HepG2 (cell line): Measurements from ENCODE around the gene PIP5K1A. TPM values are rescaled to one million over a fixed set of nuclear protein-coding genes. Genes with fewer than 3 reads are reported as not detected.
A peak's percentile ranks its signal among the peaks of the same experiment; 100 is the strongest.

Experiments
- FOXO1 ChIP-seq: sonication (generic); formaldehyde crosslinking; IDR thresholded peaks from 2 replicates; pipeline ENCODE4 v1.4.0; 2020; ENCODE audit warnings: missing genetic modification reagents
- NFAT5 ChIP-seq: sonication (generic); formaldehyde crosslinking; IDR thresholded peaks from 2 replicates; pipeline ENCODE4 v1.4.0; 2020; ENCODE audit warnings: missing genetic modification reagents
- PAX8 ChIP-seq: sonication (generic); formaldehyde crosslinking; IDR thresholded peaks from 2 replicates; pipeline ENCODE4 v1.8.0; 2022; ENCODE audit warnings: mild to moderate bottlenecking, missing genetic modification reagents, borderline replicate concordance
- PREB ChIP-seq: sonication (generic); formaldehyde crosslinking; IDR thresholded peaks from 2 replicates; pipeline ENCODE4 v1.4.0; 2020; ENCODE audit warnings: missing genetic modification reagents
- SKIL ChIP-seq: sonication (generic); formaldehyde crosslinking; IDR thresholded peaks from 2 replicates; pipeline ENCODE4 v1.8.0; 2022; ENCODE audit warnings: missing genetic modification reagents, mild to moderate bottlenecking, moderate library complexity, borderline replicate concordance
- THRA ChIP-seq: sonication (generic); formaldehyde crosslinking; IDR thresholded peaks from 2 replicates; pipeline ENCODE4 v1.4.0; 2020; ENCODE audit warnings: missing genetic modification reagents, borderline replicate concordance
- ZFP62 ChIP-seq: sonication (generic); formaldehyde crosslinking; IDR thresholded peaks from 2 replicates; pipeline ENCODE4 v1.4.0; 2020; ENCODE audit warnings: missing genetic modification reagents
- ZNF136 ChIP-seq: sonication (generic); formaldehyde crosslinking; IDR thresholded peaks from 2 replicates; pipeline ENCODE4 v1.8.1; 2022; ENCODE audit warnings: low read depth, mild to moderate bottlenecking, moderate library complexity, missing genetic modification reagents
- ZNF431 ChIP-seq: sonication (generic); formaldehyde crosslinking; IDR thresholded peaks from 2 replicates; pipeline ENCODE4 v1.9.0; 2022; ENCODE audit warnings: missing genetic modification reagents, low read depth, mild to moderate bottlenecking, borderline replicate concordance
- ZNF441 ChIP-seq: sonication (generic); formaldehyde crosslinking; IDR thresholded peaks from 2 replicates; pipeline ENCODE4 v1.7.0; 2021; ENCODE audit warnings: missing genetic modification reagents, borderline replicate concordance
- ZNF576 ChIP-seq: sonication (generic); formaldehyde crosslinking; IDR thresholded peaks from 2 replicates; pipeline ENCODE4 v1.4.0; 2020; ENCODE audit warnings: mild to moderate bottlenecking, missing genetic modification reagents
- ZNF740 ChIP-seq: sonication (generic); formaldehyde crosslinking; IDR thresholded peaks from 2 replicates; pipeline ENCODE4 v1.4.0; 2020; ENCODE audit warnings: missing genetic modification reagents
- ZXDC ChIP-seq: sonication (generic); formaldehyde crosslinking; IDR thresholded peaks from 2 replicates; pipeline ENCODE4 v1.5.0; 2020; ENCODE audit warnings: mild to moderate bottlenecking, missing genetic modification reagents
- polyA plus RNA-seq, 8 experiments: library from polyadenylated mRNA; depleted of rRNA in 3 of 8; stranded (reverse) in 7 of 8; unstranded in 1 of 8; fragments of >200 nt; fragmentation: Illumina TruSeq in 4 of 8; extraction: Trizol in 4 of 8; gene quantifications; 2 replicates each; pipeline versions ENCODE4 v1.2.1 to v1.2.3, GENCODE V29; 2011 to 2016; ENCODE audit warnings: low read depth in 4 of 8, missing spikeins in 1 of 8, mixed read lengths in 1 of 8; ENCODE audit not compliant: insufficient read depth in 1 of 8
- total RNA-seq, 5 experiments: library from RNA; depleted of rRNA; stranded (reverse); fragments of >200 nt; fragmentation: Illumina TruSeq; extraction: Trizol; gene quantifications; 2 replicates each; pipeline ENCODE4 v1.2.3, GENCODE V29; 2016; ENCODE audit warnings: low read depth in 1 of 5

The PIP5K1A gene
- total and polyA plus RNA-seq, 2 of the 13 experiments (the other 11 are each of a cell fraction or from before 2014, with no cell fraction given), result 45.3 to 65.1 TPM

GRCh38 chr1:151165738-151166504, 32.4 kb upstream of the PIP5K1A start, which contains the start of the genes LYSMD1 and SCNM1 (continued):
- TF ChIP-seq ZFP62 (CRISPR knock-in tag) (peak; percentile 97), ZNF136 (CRISPR knock-in tag) (0 out of 2 replicates have a peak, but pooled peaks have one; percentile 47), THRA (peak; percentile 26; the same call in 1 of the 2 replicates), PREB (CRISPR knock-in tag) (no peak), SKIL (CRISPR knock-in tag) (no peak), PAX8 (no peak), FOXO1 (no peak), ZNF441 (CRISPR knock-in tag) (peak; percentile 38; the same call in 1 of the 2 replicates), ZNF740 (CRISPR knock-in tag) (peak; percentile 73; the same call in 1 of the 2 replicates), ZNF431 (CRISPR knock-in tag) (no peak), ZXDC (CRISPR knock-in tag) (no peak), NFAT5 (no peak), ZNF576 (CRISPR knock-in tag) (no peak)
